ENCODE data around the gene C3orf20.

DNA sequence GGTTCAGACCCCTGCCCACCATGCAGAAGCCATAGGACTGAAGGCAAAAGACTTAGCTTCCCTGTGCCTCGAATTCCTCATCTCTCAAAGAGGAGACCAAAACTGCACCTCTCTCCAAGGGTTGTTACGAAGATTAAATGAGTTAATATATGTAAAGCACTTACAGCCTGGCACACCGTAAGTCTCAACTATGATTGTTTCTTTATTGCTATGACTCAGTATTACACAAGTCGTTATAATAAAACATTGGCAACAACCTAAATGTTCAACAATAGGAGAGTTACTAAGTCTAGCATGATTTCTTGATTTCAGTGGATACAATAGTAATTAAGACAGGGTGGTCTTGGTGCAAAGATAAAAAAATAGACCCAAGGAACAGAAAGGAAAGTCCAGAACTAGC, 124.2 kb downstream of the C3orf20 start:
- TF ChIP-seq, protein P1, sequence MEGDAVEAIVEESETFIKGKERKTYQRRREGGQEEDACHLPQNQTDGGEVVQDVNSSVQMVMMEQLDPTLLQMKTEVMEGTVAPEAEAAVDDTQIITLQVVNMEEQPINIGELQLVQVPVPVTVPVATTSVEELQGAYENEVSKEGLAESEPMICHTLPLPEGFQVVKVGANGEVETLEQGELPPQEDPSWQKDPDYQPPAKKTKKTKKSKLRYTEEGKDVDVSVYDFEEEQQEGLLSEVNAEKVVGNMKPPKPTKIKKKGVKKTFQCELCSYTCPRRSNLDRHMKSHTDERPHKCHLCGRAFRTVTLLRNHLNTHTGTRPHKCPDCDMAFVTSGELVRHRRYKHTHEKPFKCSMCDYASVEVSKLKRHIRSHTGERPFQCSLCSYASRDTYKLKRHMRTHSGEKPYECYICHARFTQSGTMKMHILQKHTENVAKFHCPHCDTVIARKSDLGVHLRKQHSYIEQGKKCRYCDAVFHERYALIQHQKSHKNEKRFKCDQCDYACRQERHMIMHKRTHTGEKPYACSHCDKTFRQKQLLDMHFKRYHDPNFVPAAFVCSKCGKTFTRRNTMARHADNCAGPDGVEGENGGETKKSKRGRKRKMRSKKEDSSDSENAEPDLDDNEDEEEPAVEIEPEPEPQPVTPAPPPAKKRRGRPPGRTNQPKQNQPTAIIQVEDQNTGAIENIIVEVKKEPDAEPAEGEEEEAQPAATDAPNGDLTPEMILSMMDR (IDR thresholded peaks at IDR 0.05; ENCODE audit: low read depth, low read length) = no peak
- TF ChIP-seq MYC (IDR thresholded peaks at IDR 0.05; ENCODE audit: low read depth, low read length) (no peak), POLR2A (IDR thresholded peaks at IDR 0.05; ENCODE audit: extremely low read depth, insufficient read length) (no peak)
- TF ChIP-seq, protein P2, sequence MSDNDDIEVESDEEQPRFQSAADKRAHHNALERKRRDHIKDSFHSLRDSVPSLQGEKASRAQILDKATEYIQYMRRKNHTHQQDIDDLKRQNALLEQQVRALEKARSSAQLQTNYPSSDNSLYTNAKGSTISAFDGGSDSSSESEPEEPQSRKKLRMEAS (IDR thresholded peaks at IDR 0.05; ENCODE audit: low read depth, low read length) = no peak
